Dendritic cell treated with granulocyte-macrophage colony-stimulating factor and Interleukin-4, amounts not matched to agents 40 ng/mL and 50 ng/mL, for 4 days (primary cell): ENCODE results near the gene CILP2.

Source experiments
- H3K27ac Mint-ChIP-seq: one replicate; pipeline ENCODE4 v1.8.0; 2022; ENCODE audit warnings: mild to moderate bottlenecking, mixed read lengths
- H3K27me3 Mint-ChIP-seq: one replicate; pipeline ENCODE4 v1.8.0; 2022; ENCODE audit warnings: mild to moderate bottlenecking, mixed read lengths
- H3K36me3 Mint-ChIP-seq: one replicate; pipeline ENCODE4 v1.8.0; 2022; ENCODE audit warnings: low read depth, mixed read lengths
- H3K4me1 Mint-ChIP-seq: one replicate; pipeline ENCODE4 v1.8.0; 2022; ENCODE audit warnings: low read depth, mixed read lengths
- H3K4me3 Mint-ChIP-seq: one replicate; pipeline ENCODE4 v1.8.0; 2022; ENCODE audit warnings: mild to moderate bottlenecking, moderate library complexity, mixed read lengths
- H3K9me3 Mint-ChIP-seq: one replicate; pipeline ENCODE4 v1.8.0; 2022; ENCODE audit warnings: mixed read lengths
- intact Hi-C: fragments of 100-400 bp; cut with micrococcal nuclease; formaldehyde crosslinking; loops from one replicate; pipeline ENCODE4 v1.15.0; 2022

The CILP2 gene

DNA sequence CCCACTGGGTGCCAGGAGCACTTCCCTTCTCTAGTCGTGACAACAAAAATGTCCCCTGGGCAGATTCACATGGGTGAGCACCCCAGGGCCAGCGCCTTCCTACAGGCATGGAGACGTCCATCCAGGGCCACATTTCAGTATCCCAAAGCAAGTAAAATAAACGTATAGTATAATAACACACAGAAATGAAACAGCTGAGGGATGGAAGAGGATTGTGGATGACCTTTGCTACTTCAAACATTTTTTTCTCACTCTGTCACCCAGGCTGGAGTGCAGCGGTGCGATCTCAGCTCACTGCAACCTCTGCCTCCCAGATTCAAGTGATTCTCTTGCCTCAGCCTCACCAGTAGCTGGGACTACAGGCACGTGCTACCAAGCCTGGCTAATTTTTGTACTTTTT lies 28.2 kb downstream of the CILP2 start:
- Mint-ChIP-seq H3K9me3 (no peaks in the 10 kb centered on the region), H3K4me3 (no peak overlapping the region), H3K27me3 (no peaks in the 10 kb centered on the region), H3K27ac (no peak overlapping the region), H3K36me3 (no peaks in the 10 kb centered on the region), H3K4me1 (no peaks in the 10 kb centered on the region)
- intact Hi-C loops = no loop called here

DNA sequence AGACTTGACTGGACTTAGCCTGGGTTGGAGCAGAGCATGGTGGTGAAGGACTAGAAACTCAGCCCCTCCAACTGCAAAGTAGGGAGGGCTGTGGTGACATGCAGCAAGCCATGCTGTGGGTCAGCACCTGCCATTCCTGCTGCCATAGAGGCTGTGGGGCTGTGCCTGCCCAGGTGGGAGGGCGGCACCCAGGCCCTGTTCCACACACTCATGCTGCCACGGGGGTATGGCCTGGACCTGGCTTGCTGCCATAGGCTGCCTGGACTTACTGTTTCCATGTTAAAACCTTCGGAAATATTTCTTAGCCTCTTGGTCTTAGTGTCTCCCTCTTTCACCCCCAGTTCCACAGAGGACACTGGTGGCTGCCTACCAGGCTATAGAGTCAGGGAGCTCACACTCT lies 29.3 kb downstream of the CILP2 start:
- Mint-ChIP-seq H3K27me3 (no peaks in the 10 kb centered on the region), H3K9me3 (no peaks in the 10 kb centered on the region), H3K4me1 (no peaks in the 10 kb centered on the region), H3K4me3 (no peak overlapping the region), H3K36me3 (no peaks in the 10 kb centered on the region), H3K27ac (no peak overlapping the region)
- intact Hi-C loops = no loop called here

DNA sequence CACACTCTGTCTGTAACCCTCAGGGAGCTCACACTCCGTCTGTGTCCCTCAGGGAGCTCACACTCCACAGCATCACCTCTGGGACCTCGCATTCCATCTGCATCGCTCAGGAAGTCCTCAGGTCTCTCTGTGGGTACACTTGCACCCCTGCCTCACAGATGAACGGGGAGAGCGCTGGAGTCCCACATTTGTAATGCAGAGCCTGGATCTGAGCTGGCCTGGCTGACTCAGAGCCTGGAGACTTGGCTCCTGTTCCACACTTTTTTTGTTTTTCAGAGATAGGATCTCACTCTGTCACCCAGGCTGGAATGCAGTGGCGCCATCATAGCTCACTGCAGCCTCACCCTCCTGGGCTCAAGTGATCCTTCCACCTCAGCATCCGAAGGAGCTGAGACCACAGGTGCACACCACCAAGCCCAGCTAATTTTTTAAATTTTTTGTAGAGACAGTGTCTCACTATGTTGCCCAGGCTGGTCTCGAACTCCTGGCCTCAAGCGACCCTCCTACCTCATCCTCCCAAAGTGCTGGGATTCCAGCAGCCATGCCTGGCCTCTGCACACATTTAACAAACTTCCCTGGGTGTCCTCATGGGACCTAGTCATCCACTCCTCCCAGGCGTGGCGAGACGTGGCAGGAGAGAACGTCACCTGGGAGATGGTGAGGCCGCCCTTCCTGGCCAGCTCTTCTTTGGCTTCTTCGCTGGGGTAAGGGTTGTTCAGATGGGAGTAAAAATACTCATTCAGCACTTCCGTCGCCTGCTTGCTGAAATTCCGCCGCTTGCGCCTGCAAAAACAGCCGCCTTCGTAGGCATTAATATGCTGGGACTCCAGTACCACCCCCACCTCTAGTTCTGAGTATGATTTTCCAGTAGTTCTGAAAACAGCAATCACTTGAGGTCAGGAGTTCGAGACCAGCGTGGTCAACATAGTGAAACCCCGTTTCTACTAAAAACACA lies 31.0 kb downstream of the CILP2 start:
- Mint-ChIP-seq H3K27ac (no peak overlapping the region), H3K9me3 (no peaks in the 10 kb centered on the region), H3K4me1 (no peaks in the 10 kb centered on the region), H3K27me3 (no peaks in the 10 kb centered on the region), H3K4me3 (no peak overlapping the region), H3K36me3 (no peaks in the 10 kb centered on the region)
- intact Hi-C loops = no loop called here

DNA sequence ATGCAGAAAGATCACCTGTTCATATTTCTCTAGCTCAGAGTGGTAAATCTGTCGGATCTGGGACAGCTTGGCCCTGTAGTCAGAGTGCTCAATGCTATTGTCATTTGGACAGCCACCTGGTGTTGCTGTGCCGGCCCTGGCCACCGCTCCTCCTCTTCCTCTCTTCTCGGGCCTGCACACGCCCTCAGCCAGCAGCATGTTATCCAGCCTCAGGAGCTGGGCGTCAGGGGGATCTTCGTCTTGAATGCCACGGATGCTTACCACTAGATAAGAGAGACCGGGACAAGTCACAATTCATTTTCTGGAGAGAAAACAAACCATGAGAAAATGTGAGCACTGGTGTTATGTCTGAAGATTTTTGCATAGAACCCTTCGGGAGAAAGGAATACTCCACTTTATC lies 32.5 kb downstream of the CILP2 start:
- Mint-ChIP-seq H3K4me1 (no peaks in the 10 kb centered on the region), H3K36me3 (no peaks in the 10 kb centered on the region), H3K27me3 (no peaks in the 10 kb centered on the region), H3K27ac (no peak overlapping the region), H3K4me3 (no peak overlapping the region), H3K9me3 (no peaks in the 10 kb centered on the region)
- intact Hi-C loops = no loop called here

DNA sequence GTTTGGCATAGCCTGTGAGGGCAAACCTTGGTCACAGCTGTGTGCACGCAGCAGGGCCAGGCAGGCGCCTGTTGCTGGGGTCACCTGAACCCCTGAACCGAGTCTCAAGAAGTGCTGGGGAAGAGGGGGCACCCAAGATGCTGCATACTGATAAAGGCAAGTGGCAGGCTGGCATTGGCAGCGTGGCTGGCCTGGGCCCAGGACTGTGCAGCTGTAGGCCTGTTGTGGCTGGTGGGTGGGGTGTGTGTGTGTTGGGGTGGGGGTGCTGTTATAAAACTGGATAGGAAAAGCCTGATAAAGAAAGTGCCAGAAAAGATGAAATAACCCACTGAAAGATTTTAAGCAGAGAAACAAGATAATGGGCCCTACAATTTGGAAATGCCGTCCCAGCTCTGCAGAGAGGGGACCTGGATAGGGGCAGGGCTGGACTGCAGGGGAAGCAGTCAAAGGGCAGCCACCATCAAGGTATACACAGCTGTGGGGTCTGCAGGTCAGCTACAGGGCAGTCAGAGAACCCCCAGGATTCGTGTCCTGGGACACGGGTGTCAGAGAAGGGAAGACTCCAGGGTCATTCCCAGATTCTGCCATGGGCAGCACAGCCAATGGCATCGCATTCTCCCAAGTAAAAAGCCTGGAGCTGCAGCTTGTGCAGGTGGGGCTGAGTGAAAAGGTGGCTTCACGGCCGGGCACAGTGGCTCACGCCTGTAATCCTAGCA lies 33.2 kb downstream of the CILP2 start:
- Mint-ChIP-seq H3K4me1 (no peaks in the 10 kb centered on the region), H3K27me3 (no peaks in the 10 kb centered on the region), H3K4me3 (no peak overlapping the region), H3K27ac (no peak overlapping the region), H3K36me3 (no peaks in the 10 kb centered on the region), H3K9me3 (no peaks in the 10 kb centered on the region)
- intact Hi-C loops = no loop called here

DNA sequence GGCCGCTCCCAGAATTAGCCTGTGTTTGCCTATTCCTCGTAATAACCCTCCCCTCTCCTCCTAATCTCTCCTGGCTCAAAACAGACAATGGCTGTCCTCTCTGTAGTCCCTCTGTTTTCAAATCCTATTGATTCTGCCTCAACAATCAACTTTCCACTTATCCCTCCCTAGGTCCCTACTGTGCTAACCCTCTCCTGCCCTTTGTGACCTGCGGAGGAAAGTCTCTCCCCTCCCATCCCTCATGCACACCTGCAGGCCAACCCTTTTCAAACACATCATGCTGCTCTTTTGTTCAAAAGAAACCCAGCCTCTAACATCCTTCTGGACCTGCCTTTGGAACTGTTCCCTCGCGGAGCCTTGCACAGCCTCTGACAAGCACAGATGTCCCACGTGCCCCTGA lies 37.3 kb downstream of the CILP2 start:
- intact Hi-C loops = no loop called here
- no peak overlapping the region for H3K4me3 Mint-ChIP-seq
- H3K36me3 Mint-ChIP-seq = no peaks in the 10 kb centered on the region
- H3K9me3 Mint-ChIP-seq = no peaks in the 10 kb centered on the region
- H3K4me1 Mint-ChIP-seq = no peaks in the 10 kb centered on the region
- H3K27ac Mint-ChIP-seq = no peak overlapping the region
- H3K27me3 Mint-ChIP-seq = no peaks in the 10 kb centered on the region

DNA sequence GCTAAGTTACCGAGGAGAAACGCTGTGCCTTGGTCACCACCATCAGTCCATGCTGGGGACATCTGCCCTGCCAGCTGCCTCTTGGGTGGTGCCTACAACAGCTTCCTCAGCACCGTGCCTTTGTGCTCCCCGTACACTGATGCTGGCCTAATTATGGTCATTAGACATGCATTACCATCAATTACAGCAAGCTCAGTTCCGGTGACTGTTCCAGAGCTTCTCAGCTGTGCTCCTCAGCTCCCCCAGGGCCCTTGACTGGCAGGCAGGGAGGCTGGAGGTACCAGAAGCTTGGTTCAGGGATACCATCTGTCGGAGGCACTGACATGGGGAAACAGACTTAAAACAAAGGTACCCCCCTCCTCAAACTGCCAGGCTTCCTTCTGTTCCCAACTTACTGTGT lies 40.2 kb downstream of the CILP2 start:
- intact Hi-C loops = no loop called here
- H3K4me3 Mint-ChIP-seq = no peak overlapping the region
- H3K27ac Mint-ChIP-seq = no peak overlapping the region
- H3K36me3 Mint-ChIP-seq = no peaks in the 10 kb centered on the region
- no peaks in the 10 kb centered on the region for H3K9me3 Mint-ChIP-seq
- H3K4me1 Mint-ChIP-seq = peaks cover 7% of the 10 kb centered on the region
- H3K27me3 Mint-ChIP-seq = no peaks in the 10 kb centered on the region

DNA sequence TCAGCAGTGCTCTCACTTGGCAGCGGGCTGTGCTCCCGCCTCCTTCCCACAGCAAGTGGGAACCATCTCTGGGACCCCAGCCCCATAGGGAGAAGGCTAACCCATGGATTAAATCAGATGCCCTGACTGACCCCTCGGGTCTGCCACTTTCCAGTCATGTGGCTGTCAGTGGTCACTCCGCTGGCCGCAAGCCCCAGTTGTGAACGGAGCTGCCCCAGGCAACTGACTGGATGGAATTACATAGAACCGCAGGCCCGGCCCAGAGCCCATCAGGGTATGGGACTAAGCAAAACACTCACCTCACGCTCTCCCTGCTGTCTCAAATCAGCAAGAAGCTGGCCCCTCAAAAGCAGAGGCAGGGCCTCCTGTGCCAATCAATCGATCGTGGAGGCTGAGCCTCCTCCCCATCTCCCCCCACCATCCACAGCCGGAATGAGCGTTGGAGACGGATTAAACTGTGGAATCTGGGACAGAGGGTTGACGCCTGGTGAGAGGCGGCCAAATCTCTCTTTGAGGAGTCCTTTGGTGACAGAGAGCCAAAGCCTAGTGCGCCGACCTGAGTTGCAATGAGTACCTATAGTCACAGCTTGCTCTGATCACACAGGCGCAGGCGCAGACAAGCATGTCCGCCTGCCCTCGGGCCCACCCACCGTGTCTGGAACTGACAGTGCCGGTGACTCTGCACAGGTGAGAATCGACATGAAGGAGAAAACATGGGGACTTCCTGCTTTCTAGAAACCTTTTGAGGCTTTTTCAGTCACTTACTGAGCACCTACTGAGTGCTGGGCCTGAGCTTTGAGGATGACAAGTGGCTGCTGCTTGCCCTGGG lies 41.7 kb downstream of the CILP2 start:
- H3K27ac Mint-ChIP-seq = no peak overlapping the region
- intact Hi-C loops = no loop called here

DNA sequence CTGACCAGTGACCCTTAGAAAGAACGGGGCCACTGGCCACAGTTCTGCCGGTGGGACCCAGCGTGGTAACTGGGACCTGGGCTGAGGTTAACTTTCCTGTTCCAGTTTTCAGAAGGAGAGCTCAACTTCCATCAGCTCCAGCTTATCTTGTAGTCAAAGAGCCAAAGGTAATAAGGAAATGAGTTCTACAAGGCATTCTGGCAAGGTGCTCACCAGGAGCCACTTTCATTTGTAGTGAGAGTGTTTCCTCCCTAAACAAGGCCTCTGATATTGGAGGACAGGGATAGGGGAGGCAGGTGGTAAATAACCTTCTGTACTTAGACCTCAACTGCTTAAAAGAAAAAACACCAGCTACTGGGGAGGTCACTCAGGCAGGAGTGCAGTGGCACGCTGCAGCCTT lies 42.4 kb downstream of the CILP2 start:
- H3K4me1 Mint-ChIP-seq = peaks cover 7% of the 10 kb centered on the region
- no peaks in the 10 kb centered on the region for H3K9me3 Mint-ChIP-seq
- no peak overlapping the region for H3K27ac Mint-ChIP-seq
- H3K27me3 Mint-ChIP-seq = no peaks in the 10 kb centered on the region
- H3K36me3 Mint-ChIP-seq = no peaks in the 10 kb centered on the region
- intact Hi-C loops = no loop called here
- H3K4me3 Mint-ChIP-seq = no peak overlapping the region

More for the DNA sequence above, 41.7 kb downstream of the CILP2 start:
- Mint-ChIP-seq H3K9me3 (no peaks in the 10 kb centered on the region), H3K27me3 (no peaks in the 10 kb centered on the region), H3K4me1 (peaks cover 7% of the 10 kb centered on the region), H3K36me3 (no peaks in the 10 kb centered on the region), H3K4me3 (no peak overlapping the region)

DNA sequence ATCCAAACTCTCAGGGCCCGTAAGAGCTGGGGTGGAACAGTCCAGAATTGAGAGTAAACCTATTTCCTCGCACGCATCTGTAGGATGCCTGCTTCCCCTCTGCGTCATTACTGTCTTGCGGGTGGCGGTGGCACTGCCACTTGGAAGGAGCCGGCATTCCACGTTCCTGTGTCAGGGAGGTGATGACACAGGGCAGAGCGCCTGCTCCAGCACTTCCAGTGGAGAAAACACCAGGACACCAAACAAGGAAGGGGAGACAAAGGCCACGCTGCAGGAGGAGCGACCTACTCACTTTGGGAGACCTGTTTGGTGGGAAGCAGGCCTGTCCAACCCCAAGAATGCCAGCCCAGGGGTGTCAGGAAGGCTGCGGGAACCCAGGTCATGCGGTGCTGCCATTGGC lies 43.3 kb downstream of the CILP2 start:
- Mint-ChIP-seq H3K4me3 (no peak overlapping the region), H3K27ac (no peak overlapping the region), H3K36me3 (no peaks in the 10 kb centered on the region), H3K27me3 (no peaks in the 10 kb centered on the region), H3K4me1 (peaks cover 7% of the 10 kb centered on the region), H3K9me3 (no peaks in the 10 kb centered on the region)
- intact Hi-C loops = no loop called here

DNA sequence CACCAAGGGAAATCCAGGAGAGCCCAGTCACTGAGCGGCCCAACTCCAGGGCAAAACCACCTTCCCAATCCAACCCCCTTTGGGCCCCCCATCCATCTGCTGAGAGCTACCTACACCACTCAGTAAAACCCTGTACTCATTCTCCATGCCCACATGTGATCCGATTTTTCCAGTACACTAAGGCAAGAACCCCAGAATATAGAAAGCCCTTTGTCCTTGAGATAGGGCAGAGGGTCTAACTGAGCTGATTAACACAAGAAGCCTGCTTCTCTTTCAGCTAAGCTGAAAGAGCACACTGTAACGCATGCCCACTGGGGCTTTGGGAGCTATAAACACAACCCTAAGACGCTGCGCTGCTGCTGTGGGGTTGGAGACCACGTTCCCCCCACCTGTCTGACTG lies 44.4 kb downstream of the CILP2 start:
- Mint-ChIP-seq H3K27me3 (no peaks in the 10 kb centered on the region), H3K4me1 (peaks cover 7% of the 10 kb centered on the region), H3K36me3 (no peaks in the 10 kb centered on the region), H3K9me3 (no peaks in the 10 kb centered on the region), H3K4me3 (no peak overlapping the region), H3K27ac (no peak overlapping the region)
- intact Hi-C loops = no loop called here

DNA sequence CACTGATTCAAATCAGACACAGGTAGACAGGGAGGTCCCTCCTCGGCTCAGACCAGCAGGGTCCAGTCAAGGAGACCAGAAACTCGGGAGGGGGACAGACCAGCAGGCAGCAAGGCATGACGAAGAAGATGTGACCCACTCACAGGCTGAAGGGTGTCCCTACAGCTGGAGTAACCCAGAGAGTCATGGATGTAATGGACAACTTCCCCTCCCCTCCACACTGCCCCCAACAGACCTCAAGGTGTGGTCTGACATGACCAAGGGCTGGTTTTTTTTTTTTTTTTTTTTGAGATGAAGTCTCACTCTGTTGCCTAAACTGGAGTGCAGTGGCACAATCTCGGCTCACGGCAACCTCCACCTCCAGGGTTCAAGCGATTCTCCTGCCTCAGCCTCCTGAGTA lies 46.3 kb downstream of the CILP2 start:
- intact Hi-C loops = no loop called here
- peaks cover 7% of the 10 kb centered on the region for H3K4me1 Mint-ChIP-seq
- no peaks in the 10 kb centered on the region for H3K36me3 Mint-ChIP-seq
- H3K27ac Mint-ChIP-seq = no peak overlapping the region
- H3K9me3 Mint-ChIP-seq = no peaks in the 10 kb centered on the region
- no peak overlapping the region for H3K4me3 Mint-ChIP-seq
- no peaks in the 10 kb centered on the region for H3K27me3 Mint-ChIP-seq

DNA sequence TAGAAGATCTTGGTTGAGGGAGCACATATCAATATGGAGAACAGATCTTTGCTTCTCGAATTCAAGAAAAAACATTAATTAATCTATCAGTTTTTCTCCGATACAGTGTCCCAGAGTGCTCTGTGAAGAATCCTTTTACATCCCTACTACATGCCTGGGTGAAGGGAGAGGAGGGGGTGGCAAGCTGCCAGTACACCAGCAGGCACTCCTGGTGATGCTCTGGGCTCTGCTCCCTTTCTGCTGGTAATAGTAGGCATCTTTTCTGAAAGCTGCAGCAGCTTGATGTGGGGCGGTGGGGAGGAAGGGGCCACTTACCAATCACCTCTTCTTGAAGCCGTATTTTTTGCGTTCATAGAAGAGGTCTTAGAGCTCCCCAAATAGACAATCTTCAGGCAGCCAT lies 49.7 kb downstream of the CILP2 start:
- Mint-ChIP-seq H3K9me3 (no peaks in the 10 kb centered on the region), H3K4me3 (no peak overlapping the region), H3K4me1 (peaks cover 15% of the 10 kb centered on the region), H3K27me3 (no peaks in the 10 kb centered on the region), H3K36me3 (no peaks in the 10 kb centered on the region), H3K27ac (no peak overlapping the region)
- intact Hi-C loops = no loop called here

DNA sequence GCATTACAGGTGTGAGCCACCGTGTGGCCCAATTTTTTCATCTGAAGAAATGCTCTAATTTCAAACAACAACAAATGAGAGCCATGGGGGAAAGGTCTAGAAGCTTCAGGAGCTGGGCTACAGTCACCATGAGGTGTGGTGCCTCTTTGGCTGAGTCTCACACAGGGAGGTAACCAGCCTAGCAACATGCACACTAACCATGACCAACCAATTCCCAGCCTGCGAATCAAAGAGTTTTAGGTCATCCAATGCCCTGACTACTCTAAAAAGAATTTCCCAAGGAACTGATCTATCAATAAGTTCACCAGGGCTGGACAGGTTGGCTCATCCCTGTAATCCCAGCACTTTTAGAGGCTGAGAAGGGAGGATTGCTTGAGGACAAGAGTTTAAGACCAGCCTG lies 50.5 kb downstream of the CILP2 start:
- intact Hi-C loops = no loop called here
- no peaks in the 10 kb centered on the region for H3K9me3 Mint-ChIP-seq
- no peak overlapping the region for H3K4me3 Mint-ChIP-seq

More for the DNA sequence above, 50.5 kb downstream of the CILP2 start:
- Mint-ChIP-seq H3K4me1 (peaks cover 15% of the 10 kb centered on the region), H3K27me3 (no peaks in the 10 kb centered on the region), H3K27ac (no peak overlapping the region), H3K36me3 (no peaks in the 10 kb centered on the region)
